GM19099 (cell line): ENCODE results near the gene IPO4.

ENCODE experiments used
- POLR2A ChIP-seq: IDR thresholded peaks from 3 replicates; pipeline ENCODE4 v1.6.1; 2011; ENCODE audit warnings: low read depth; ENCODE audit not compliant: insufficient read length; ENCODE audit errors: extremely low read depth

IPO4 gene

DNA sequence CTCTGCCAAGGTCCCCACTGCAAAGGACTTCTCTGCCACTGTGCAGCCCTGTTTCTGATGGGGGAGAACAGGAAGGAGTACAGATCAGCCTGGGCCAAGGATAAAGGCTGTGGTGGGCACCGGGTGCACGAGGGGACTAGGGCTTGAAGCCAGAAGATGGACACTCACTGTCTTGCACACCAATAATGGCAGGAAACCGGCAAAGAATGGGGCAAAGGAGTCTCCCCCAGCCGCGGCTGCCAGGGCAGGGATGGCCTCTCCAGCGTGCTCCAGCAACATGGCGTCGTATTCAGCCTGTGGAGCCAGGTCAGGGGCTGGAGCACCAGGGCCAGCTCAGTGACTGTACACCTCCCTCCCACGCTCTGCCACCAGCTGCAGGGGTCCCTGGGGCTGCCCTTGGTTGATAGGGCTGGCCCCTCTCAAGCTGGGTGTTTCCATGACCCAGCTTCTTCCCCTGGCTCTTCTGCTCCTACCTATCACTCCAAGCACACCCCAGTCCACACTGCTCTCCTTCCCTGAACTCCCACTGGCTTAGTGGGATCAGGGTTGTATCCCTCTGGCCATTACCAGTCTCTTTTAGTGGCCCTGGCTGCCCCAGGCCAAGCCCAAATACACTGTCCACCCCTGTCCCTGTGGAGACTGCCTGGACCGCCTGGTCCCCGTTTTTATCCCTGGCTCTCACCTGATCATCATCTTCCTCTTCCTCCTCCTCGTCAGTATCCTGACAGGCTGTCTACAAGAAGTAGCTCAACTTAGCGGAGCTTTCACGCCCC, 6.3 kb downstream of the IPO4 start:
- TF ChIP-seq POLR2A = no peak

DNA sequence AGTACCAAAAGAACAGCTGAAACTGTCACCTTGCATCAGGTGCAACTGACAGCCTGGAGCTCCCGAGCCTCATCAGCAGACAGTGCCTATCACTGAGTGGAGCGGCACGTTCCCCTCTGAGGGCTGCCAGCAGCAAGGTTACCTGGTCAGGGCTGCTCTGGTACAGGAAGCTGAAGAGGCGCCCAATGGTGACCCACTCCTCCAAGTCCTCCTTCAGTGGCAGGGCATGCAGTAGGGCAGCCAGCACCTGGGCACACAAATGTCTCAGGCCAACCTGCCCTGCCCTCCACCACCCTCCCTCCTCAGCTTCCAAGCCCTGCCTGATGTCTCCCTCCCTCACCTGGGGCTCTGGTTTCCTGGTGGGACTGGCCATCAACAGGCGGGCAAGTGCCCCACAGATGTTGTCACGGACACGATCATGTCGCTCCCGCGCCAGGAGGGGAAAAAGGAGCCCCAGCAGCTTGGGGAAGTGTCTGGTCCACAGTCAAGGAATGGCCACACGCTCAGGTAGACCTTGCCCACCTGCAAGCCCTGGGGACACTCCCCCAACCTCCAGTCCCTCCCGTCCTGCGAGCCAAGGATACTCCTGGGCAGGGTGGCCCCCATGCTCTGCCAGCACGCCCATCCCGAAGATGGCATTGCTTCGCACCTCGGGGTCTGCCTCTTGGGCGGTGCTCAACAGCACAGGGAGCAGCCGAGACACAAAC, 7.1 kb downstream of the IPO4 start:
- peak; percentile 13 for TF ChIP-seq POLR2A

DNA sequence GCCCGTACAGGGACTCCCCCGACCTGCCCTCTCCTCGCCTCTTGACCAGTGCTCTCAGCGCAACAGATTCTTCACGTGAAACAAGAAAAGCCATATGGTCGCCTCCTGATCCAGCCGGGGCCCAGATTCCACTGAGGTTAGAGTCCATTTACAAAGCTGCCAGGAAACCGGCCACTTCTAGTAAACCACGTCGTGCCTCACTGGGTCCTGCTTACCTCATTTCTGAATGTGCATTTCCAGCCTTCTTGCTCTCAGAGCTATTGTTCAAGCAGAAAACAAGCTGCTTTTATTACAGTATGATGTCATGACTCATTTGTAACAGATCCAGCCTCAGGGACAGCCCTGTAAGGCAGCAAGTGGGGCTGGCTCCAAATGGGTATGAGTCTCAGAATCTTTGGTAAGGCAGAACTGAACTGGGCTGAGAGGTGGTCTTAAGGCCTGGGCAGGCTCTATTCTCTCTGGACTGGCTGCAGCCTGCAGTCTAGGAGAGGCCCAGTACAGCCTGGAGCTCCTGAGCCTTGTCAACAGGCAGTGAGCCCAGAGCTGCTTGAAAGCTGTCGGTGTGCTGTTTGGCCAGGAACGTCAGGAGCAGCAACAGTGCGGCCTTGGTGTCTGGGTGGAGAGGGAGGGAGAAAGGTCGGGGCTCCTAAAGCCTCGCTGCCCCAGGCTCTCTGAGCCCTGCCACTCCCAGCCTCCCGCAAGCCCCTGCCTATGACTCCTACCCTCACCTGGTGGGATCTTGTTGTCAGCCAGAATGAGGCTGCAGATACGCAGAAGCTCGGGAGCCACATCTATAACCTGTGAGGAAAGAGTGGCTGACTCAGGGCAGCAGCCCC, 8.4 kb downstream of the IPO4 start:
- no peak for TF ChIP-seq POLR2A

DNA sequence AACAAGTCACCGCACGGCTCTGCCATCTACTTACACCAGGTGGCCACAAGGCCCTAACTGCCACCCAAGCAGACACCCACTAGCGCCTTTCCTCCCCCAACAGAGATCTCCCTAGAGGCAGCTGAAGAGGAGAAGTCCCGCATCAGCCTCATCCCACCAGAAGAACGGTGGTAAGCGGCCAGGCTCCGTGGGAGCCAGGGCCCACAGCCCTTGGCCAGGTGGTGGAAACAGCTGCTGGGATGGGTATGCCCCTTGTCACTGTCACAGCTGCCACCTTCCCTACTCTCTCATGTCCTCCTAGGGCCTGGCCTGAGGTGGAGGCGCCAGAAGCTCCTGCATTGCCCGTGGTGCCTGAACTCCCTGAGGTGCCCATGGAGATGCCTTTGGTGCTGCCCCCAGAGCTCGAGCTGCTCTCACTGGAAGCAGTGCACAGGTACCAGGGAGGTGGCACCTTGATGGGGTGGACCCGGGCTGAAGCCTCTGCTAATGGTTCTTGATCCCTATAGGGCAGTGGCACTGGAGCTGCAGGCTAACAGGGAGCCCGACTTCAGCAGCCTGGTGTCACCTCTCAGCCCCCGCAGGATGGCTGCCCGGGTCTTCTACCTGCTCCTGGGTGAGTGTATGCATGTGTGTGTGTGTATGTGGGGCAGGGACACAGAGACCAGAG, 9.2 kb downstream of the IPO4 start:
- no peak for TF ChIP-seq POLR2A

DNA sequence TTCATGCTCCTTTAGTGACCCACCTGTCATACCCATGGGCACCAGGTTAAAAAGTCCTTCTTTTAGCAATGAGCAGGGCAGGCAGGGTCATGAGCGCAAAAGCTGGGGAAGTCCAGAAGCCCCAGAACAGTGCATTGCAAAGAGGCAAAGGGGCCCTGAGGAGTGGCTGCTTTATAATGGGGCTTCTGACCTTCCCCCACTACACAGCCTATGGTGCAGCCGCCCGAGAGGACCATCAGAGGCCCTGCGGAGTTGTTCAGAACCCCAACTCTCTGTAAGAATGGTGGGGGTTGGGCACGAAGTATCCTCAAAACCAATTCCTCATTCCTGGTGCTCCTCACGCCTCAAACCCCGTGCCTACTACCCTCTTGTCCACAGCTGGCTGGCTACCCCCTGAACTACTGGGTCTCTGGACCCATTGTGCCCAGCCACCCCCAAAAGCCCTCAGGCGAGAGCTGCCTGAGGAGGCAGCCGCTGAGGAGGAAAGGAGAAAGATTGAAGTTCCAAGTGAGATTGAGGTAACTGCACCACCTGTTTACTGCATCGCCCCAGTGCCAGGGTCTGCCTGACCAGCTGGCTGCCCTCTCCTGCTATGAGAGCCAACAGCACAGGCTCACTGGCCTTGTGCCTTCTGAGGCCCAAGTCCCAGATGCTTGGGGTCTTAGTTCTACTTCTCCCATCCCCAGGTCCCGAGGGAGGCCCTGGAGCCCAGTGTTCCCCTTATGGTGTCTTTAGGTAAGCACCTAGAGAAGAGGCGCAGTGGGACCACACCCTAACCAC, 10.0 kb downstream of the IPO4 start:
- no peak for TF ChIP-seq POLR2A

DNA sequence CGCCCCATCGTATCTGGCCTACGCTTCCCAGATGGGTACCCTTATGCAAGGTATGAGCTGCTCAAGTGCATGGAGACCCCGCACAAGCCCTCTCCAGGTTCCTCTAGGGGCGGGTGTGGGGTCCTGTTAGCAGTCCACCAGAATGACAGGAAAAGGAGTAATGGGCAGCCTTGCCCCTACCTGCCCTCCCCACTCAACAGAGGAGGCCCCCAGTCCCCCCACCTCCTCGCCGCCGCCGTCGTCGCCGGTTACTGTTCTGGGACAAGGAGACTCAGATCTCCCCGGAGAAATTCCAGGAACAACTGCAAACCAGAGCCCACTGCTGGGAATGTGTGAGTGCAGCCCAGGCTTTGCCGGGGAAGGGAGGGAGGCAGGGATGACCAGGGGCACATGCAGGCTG, 10.7 kb downstream of the IPO4 start:
- no peak for TF ChIP-seq POLR2A

DNA sequence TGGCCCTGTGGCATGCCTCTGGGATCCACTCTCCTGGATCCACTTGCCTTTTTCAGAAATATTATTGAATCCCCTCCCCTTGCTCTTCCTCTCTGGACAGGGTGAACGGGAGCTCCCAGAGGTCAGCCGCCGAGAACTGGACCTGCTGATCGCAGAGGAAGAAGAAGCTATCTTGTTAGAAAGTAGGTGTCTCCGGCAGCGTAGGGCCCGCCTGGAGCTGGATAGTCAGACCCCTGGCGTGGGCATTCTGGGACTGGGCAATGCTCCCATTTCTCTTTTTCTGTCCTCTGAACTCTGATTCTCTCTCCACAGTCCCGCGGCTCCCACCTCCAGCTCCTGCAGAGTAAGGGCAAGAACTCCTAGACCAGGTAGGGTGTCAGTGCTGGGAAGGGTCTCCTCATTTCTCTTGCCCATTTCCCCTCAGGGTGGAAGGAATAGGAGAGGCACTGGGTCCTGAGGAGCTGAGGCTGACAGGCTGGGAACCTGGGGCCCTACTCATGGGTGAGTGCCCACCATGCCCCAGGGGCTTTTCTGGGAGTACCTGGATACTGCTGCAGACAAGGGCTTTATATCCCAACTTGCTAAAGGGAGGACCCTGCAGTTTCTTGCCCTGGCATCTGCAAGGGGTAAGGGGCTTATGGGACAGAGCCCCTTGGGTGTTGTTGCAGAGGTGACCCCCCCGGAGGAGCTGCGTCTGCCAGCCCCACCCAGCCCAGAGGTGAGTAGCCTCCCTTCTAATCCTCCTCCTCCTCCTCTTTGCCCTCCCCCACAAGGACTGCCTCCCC, 11.4 kb downstream of the IPO4 start:
- TF ChIP-seq POLR2A = no peak

DNA sequence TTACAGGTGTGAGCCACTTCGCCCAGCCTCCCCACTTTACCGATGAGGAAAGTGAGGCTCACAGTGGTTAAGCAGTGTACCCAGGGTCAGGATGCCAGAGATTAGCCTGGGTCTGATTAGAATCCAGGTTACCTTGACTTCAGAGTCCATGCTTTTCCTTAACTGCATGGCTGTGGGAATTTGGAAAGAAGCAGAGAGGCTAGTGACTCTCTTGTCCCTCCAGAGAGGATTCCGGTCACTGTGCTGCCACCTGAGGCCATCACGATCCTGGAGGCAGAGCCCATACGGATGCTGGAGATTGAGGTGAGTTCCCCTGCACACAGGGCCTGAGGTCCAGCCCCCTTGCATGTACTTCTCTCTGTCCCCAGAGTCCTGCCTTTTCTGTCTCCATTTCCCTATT, 12.0 kb downstream of the IPO4 start:
- TF ChIP-seq POLR2A = no peak

DNA sequence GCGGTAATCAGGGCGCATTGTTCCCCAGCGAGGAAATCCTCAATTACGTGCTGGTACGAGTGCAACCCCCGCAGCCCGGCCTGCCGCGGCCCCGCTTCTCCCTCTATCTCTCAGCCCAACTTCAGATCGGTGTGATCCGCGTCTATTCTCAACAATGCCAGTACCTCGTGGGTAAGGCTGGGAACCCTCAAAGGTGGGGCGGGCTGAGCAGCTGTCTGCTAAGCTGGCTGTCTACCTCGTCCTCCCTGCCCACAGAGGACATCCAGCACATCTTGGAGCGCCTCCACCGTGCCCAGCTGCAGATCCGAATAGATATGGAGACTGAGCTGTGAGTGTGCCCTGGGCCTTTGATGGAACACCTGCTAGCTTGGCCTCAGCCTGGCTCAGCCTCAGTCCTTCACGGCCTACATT, 15.7 kb downstream of the IPO4 start:
- peak; percentile 25 for TF ChIP-seq POLR2A

DNA sequence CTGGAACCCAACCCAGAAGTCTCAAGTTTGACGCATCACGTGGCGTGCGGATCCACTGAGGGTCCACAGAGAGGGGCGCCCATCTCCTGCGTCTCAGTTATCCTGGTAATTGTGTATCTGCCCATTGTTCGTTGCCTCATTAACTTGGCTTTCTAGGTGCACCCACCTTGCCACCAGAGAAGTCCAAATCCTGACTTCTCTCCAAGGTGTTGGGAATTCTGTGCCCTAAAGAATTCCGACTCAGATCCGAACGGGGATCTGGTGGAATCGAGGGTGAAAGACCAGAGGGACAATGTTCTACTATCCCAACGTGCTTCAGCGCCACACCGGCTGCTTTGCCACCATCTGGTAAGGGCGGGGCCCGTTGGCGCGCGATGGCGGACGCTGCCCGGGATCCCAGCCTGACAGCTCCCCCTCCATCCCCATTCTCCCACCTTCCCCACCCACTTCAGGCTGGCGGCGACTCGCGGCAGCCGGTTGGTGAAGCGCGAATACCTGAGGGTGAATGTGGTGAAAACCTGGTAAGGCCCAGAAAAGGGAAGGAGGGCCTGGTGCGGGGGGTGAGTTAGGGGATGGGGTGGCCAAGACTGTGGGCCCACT, 16.3 kb downstream of the IPO4 start:
- TF ChIP-seq POLR2A = no peak

DNA sequence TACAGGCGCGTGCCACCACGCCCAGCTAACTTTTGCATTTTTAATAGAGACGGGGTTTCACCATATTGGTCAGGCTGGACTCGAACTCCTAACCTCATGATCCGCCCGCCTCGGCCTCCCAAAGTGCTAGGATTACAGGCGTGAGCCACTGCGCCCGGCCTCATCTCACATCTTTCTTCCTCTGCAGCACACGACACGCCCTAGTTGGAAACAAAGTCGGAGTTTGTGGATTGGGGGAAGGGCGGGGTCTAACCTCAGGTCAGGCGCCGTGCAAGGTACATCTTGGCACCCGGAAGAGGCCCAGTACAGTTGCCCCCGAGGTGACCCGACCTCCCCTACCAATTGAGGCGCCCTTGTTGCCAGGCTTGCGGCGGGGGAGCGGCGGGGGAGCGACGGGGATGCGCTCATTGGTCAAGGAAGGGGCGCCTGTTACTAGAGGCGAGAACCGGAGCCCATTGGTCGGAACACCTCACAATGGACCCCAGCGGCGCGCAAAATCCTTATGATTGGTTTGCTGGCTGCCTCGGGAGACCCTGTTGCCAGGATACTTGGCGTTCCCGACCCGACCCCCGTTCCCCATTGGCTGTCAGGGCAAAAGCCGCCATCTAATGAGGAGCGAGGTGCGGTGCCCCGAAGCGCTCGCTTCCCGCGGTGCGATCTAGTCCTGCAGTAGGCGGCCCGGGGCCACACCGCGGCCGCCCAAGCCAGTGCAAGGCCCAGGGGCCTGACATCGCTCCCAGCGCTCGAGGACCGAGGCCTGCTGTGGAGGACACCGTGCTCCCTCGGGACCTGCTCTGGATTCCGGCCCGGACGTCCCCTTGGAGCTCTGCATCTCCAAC, 17.0 kb downstream of the IPO4 start, which contains the start of gene REC8:
Gene REC8, plus strand, starts transcription at position 659 of the 839 bp plus-strand sequence. CDS start 473 bp downstream, outside the sequence.
- TF ChIP-seq POLR2A = peak; percentile 20

DNA sequence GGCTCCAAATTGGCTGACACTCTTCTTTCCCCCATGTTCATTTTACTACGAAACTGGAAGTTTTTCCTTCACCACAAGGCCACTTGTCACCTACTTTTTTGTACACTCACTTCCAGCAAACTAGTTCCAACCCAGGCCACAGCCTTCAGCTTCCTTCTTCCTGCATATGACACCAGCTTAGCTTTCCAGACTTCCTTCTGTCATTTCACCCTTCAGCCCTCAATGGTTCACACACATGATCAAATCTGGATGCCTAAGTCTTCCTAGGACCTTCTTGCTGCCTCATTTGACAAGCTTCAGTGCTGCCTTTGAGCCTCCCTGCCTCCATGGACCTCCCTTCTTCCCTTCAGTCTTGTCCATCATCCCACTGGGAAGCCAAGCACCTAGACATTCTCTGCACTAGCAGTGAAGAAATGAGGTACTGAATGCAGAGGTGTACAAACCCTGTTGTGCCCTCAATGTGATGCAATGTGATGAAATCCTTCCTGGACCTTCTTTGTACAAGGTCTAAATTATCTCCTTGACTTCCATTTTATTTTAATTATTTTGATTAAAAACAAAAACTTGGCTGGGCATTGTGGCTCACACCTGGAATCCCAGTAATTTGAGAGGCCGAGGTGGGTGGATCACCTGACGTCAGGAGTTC, 21.0 kb downstream of the IPO4 start:
- no peak for TF ChIP-seq POLR2A

DNA sequence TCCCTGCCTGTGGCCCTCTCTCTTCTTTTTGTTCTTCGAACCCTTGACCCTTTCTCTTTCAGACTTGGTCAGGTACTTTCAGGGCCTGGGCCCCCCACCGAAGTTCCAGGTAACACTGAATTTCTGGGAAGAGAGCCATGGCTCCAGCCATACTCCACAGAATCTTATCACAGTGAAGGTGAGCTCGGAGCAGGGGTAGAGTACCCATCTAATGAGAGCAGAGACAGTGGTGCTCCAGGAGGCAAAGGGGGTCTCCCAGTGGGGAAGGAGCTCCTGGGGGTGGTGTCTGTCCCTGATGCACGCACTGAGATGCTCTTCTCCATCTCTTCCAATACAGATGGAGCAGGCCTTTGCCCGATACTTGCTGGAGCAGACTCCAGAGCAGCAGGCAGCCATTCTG, 22.8 kb downstream of the IPO4 start:
- TF ChIP-seq POLR2A = no peak
